Stimulated activated CD4-positive, alpha-beta T cell treated with anti-CD3 and anti-CD28 coated beads, TNF-alpha, amount 100 ng/mL, for 24 hours (primary cell): Measurements from ENCODE around the gene COLGALT1.
"Not testable (repeated sequence)": the region's sequence is repeated elsewhere in the genome, so short reads cannot be mapped to it uniquely, and the experiment has no call there.

Experiments
- DNase-seq, 3 experiments: peaks; one replicate each; pipeline ENCODE4 v3.0.0-alpha.2; 2020; ENCODE audit warnings: low read depth in 3 of 3

COLGALT1 gene

GRCh38 chr19:17555480-17555928 lies at the start of gene COLGALT1:
Gene COLGALT1 (plus strand): TSS chr19:17555649. CDS start chr19:17555714, 65 bp downstream.
- DNase-seq = peak; percentile 97 to 100 (median 98)

- DNase-seq = no peak
Measured at GRCh38 chr19:17506745-17507144, 48.7 kb upstream of the COLGALT1 start.

DNA sequence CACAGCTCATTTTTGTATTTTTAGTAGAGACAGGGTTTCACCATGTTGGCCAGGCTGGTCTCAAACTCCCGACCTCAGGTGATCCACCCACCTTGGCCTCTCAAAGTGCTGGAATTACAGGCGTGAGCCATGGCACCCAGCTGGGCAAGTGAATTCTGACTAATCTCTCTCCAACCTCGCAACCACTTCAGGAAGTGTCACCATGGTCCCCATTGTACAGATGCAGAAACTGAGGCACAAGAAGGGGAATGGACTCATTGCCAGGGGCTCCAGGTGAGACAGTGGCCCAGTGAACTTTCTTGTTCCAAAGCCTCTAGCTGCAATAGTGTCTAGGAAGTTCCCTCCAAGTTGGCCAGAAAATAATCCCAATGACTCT lies 46.9 kb upstream of the COLGALT1 start:
- not testable (repeated sequence) for DNase-seq

- DNase-seq = no peak
Measured at GRCh38 chr19:17510220-17510993, 45.0 kb upstream of the COLGALT1 start.

DNA sequence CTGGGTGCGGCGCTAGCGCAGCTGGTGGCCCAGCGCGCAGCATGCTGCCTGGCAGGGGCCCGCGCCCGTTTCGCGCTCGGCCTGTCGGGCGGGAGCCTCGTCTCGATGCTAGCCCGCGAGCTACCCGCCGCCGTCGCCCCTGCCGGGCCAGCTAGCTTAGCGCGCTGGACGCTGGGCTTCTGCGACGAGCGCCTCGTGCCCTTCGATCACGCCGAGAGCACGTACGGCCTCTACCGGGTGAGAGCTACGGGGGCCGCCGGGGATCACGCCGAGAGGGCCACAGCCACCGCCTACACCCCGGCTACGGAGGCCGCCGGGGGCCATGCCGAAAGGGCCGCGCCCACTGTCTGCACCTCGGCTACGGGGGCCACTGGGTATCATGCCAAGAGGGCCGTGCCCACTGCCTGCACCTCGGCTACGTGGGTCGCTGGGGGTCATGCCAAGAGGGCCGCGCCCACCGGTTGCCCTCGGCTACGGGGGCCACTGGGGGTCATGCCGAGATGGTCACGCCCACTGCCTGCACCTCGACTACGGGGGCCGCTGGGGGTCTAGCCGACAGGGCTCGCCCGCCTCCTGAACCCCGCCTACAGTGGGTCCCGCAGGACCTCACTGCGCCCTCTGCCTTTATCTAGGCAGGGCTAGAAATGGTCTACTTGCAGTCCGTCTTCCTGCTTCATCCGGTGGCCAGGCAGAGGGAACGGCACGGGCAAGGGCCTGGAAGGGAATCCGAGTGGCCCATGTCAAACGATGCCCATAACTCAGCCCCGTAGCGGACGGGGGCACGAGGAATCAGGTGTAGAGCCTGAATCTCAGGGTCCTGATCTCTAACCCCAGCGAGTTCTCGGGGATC lies 43.5 kb upstream of the COLGALT1 start:
- peak; percentile 50 to 84 (median 69) for DNase-seq

DNA sequence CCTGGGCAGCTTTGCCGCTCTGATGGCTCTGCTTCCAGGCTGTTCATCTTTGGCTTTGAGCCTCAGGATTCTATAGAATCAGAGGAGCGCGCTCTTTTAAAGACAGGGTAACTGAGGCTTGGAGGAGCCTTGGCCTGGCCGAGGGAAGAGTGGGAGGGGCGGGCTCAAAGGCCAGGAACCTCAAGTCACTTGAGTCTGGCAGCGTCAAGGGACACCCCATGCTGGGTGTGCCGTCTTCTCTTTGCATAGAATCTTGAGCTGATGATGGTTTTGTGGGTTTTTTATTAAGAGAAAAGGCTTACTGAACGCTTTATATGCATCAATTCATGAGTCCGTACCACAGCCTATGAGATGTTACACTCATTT lies 42.9 kb upstream of the COLGALT1 start:
- DNase-seq = no peak

GRCh38 chr19:17515408-17516149 lies 39.9 kb upstream of the COLGALT1 start:
- DNase-seq = no peak

DNA sequence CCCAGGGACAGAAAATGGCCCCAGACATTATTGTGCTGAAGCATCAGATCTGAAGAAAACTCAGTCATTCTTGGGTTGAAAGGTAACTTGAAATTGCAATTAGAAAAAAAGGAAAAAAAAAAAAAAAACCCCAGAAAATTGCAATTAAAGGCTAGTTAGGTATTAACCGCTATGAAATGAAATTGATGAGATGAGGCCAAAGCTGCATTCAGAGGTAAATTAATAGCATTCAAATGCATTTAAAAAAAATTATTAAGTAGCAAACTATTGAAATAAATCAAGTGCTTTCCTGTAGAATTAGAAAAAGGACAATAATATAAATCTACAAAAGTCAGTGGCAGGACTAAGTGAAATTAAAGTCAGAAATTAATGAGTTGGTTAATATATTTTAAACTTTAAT lies 37.6 kb upstream of the COLGALT1 start:
- no peak for DNase-seq

- DNase-seq = not testable (repeated sequence)
Measured at GRCh38 chr19:17518654-17519053, 36.8 kb upstream of the COLGALT1 start.

DNA sequence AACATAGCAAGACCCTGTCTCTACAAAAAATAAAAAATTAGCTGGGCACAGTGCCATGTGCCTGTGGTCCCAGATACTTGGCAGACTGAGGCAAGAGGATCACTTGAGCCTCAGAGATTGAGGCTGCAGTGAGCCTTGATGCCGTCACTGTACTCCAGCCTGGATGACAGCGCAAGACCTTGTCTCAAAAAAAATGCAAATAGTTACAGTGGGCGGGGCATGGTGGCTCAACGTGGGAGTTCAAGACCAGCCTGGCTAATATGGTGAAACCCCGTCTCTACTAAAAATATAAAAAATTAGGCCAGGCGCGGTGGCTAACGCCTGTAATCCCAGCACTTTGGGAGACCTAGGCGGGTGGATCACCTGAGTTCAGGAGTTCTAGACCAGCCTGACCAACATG lies 35.5 kb upstream of the COLGALT1 start:
- no peak for DNase-seq

DNA sequence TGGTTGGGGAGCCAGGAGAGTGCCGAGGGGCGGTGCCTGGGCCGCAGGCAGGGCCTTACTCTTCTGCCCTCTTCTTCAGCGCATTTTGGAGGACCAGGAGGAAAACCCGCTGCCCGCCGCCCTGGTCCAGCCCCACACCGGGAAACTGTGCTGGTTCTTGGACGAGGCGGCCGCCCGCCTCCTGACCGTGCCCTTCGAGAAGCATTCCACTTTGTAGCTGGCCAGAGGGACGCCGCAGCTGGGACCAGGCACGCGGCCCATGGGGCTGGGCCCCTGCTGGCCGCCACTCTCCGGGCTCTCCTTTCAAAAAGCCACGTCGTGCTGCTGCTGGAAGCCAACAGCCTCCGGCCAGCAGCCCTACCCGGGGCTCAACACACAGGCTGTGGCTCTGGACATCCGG lies 34.6 kb upstream of the COLGALT1 start:
- DNase-seq = no peak

DNA sequence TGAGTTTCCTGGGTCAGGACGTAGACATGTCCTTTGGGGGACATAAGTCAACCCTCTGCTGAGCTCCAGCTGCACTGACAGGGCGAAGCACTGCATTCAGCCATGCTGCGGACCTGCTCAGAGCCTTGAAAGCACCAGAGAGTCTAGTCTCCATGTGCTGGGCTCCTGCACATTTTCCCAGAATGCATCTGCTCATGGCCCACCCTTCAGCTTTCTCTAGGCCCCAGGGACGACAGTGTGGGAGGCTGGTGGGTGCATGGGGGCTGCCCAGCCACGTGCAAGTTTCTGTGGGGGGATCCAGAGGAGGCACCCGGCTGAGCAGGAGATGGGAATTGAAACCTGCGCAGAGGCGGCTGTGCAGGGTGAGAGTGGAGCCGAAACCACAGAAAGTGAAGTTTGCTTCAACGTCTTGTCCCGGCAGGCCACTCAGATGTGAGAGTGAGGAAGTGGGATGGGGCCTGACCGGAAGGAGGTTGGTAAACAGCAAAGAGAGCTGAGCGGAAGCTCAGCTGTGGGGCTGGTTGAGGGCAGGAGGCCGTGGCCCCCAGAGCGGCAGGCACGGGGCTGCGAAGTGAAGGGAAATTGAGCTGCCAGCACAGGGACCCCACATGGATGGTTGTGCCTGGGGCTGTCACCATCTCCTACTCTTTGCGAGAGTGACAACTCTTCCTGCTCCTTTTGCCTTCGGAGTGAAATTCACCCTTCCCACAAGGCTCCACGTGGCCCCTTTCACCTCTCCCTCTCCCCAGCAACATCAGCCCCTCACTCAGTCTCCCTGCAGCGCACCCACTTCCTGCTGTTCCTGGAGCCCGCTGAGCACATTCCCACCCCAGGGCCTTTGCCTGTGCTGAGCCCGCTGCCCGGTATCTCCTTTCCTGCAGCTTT lies 32.2 kb upstream of the COLGALT1 start:
- peak in 1 of 3 experiments; percentile 56 for DNase-seq

- DNase-seq = no peak
Measured at GRCh38 chr19:17524651-17525050, 30.8 kb upstream of the COLGALT1 start.

GRCh38 chr19:17525141-17525540 lies 30.3 kb upstream of the COLGALT1 start:
- no peak for DNase-seq

DNA sequence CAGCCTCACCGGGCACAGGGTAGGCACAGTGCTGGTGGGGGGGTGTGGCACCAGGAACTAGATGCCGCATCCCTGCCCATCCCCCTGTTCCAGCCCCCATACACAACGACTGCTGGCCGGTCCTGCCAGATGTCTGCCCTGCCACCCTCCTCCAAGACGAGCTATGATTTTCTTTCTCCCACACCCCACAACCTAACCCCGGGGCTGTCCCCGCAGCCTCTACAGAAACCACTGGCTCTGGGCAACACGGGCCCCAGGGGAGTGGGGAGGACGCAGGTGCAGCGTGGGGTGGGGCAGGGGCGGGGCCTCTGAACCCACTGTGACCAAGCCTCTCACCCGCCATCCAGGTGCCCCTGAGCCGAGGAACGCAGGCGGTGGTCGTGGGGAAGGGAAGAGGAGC lies 28.5 kb upstream of the COLGALT1 start:
- DNase-seq = peak in 1 of 3 experiments; percentile 30

- no peak for DNase-seq
Measured at GRCh38 chr19:17527326-17527725, 28.1 kb upstream of the COLGALT1 start.

GRCh38 chr19:17528610-17529009 lies 26.8 kb upstream of the COLGALT1 start:
- no peak for DNase-seq

DNA sequence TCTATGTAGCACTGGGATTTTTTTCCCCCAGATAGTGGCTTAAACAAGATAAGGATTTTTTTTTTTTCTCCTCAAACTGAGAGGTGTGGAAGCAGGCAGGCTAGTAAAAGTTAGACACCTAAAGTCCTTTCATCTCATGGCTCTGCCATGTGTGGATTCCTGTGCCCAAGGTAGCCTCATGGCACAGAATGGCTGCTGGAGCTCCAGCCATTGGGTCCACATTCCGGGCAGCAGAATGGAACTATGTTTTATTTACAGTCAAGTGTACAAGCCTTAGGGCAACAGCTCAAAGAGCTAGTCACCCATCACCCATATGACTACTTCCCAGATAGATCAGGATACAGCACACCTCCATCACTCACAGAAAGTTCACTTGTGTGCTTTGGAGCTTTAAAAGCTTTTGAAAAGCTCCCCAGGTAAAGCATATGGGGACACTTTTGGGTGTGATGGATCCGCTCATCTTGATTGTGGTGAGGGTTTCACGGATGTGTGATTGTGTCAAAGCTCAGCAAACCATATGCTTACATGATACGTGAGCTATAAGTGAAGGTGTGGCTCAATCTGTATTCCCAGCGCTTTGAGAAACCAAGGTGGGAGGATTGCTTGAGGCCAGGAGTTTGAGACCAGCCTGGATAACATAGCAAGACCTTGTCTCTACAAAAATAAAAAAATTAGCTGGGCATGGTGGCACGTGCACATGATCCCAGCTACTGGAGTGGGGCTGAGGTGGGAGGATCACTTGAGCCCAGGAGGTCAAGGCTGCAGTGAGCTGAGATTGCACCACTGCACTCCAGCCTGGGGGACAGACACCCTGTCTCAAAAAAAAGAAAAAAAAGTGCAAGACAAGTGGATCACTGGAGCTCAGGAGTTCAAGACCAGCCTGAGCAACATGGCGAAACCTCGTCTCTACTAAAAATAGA lies 25.9 kb upstream of the COLGALT1 start:
- DNase-seq = no peak

GRCh38 chr19:17530586-17530985 lies 24.9 kb upstream of the COLGALT1 start:
- DNase-seq = no peak

DNA sequence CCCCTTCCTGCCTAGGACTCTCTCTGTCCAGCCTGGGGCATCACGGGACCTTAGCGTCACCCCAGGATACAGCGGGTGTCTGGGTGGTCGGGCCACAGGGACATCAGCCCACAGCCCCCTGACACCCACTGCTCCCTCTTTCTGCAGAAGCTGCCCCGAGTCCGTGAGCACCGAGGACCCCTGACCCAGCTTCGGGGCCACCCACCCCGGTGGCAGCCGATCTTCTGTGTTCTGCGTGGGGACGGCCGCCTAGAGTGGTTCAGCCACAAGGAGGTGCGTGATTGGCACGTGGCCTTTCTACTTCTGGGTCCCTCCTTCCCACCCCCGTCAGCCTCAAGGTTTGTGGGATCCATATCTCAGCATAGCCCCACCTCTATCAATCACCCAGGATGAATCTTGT lies 23.3 kb upstream of the COLGALT1 start:
- DNase-seq = no peak
